ENCODE results near the gene LFNG.

DNA sequence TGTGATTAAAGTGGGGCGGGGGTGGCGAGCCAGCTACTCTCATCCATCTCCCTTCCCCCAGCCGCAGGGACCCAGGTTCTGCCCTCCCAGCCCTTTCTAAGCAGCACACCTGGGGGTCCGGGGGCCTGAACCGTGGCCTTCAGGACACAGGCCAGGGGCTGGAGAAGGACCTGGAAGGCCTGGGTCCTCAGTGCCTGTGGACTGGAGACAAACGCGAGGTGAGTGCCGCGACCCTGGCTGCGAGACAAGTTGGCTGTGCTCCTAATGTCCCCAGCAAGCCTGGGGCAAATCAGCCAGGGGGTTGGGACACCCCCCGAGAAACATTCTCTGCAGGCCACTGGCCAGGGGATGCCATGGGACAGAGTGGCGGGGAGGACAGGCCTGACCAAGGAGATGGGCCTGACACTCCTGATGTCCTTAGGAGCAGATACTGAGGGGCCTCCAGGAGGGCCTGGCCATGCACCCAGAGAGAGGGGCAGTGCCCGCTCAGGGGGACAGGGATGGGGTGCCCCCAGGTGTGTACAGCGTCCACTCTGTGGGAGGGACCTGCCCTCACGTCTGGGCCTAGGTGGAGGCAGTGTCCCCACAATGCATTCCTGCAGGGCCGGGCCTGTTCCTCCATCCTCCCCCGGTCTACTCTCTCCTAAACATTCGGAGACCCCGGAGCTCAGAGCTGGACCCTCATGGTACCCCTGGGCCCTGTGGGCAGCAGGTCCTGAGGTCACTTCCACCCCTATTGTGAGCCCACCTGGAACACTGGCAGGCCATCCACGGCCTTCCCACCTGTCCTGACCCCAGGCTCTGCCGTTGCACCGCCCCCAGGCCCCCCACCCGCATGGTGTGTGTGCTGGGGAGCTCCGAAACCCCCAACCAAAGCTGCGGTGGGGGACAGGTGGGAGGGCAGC lies 22.7 kb downstream of the LFNG start:
- TF ChIP-seq, protein P1, sequence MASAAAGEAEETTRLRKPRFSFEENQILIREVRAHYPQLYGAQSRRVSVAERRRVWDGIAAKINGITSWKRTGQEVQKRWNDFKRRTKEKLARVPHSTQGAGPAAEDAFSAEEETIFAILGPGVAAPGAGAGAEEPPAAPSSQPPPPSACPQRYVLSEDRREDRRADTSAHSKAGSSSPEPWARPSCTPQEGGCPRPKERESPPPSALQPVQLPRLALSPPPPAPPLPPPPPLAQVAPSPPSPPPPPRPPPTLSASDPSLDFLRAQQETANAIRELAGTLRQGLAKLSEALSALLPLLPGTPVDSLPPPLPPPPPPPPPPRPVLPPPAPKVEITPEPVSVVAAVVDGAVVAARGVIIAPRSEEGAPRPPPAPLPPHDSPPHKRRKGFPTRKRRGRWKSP (CRISPR knock-in tag; IDR thresholded peaks at IDR 0.05) = no peak
- TF ChIP-seq, protein P2, sequence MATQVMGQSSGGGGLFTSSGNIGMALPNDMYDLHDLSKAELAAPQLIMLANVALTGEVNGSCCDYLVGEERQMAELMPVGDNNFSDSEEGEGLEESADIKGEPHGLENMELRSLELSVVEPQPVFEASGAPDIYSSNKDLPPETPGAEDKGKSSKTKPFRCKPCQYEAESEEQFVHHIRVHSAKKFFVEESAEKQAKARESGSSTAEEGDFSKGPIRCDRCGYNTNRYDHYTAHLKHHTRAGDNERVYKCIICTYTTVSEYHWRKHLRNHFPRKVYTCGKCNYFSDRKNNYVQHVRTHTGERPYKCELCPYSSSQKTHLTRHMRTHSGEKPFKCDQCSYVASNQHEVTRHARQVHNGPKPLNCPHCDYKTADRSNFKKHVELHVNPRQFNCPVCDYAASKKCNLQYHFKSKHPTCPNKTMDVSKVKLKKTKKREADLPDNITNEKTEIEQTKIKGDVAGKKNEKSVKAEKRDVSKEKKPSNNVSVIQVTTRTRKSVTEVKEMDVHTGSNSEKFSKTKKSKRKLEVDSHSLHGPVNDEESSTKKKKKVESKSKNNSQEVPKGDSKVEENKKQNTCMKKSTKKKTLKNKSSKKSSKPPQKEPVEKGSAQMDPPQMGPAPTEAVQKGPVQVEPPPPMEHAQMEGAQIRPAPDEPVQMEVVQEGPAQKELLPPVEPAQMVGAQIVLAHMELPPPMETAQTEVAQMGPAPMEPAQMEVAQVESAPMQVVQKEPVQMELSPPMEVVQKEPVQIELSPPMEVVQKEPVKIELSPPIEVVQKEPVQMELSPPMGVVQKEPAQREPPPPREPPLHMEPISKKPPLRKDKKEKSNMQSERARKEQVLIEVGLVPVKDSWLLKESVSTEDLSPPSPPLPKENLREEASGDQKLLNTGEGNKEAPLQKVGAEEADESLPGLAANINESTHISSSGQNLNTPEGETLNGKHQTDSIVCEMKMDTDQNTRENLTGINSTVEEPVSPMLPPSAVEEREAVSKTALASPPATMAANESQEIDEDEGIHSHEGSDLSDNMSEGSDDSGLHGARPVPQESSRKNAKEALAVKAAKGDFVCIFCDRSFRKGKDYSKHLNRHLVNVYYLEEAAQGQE (IDR thresholded peaks at IDR 0.05; ENCODE audit: borderline replicate concordance in 1 of 2, low read depth in 1 of 2, low read length in 2 of 2) = no peak

All from HepG2 (cell line).